HG03442 (cell line): ENCODE measurements around the gene NUP210L.

Experiments used
- ATAC-seq: cut with Tn5 transposase; IDR thresholded peaks from one replicate; pipeline ENCODE4 v1.9.1; 2021; ENCODE audit warnings: mild to moderate bottlenecking, moderate library complexity; ENCODE audit not compliant: unreplicated experiment

The NUP210L gene

DNA sequence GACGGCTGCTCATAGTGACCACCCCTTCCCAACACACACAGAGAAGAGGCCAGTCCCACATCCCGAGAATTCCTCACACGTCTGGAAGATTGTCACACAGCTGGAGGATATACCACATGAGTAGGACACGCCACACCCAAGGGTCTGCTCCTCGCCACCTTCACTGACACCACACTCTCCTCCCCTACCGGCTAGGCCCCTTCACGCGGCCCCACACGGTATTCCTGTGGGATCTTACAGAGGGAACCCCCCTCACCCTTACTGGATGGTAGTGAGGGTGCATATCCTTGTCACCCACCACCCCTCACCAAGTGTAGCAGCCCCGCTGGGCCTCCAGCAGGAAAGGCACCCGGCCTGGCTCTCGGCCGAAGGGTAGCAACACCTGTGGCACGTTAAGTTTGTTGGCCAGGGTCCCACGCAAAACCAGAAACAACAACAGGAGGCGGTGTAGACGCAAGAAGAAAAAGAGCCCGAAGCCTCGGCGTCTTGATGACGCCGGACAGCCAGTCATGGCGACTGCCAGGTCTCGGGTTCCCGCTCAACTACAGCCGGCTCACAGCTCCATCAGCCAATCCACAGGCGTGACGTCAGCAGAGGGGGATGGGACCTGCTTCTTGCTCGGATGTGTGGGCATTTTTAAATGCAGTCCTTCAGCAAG is at the start of gene NUP210L:
TSS of gene NUP210L (minus strand) at position 540 of the 658 bp plus-strand sequence.
- ATAC-seq, result no peak

DNA sequence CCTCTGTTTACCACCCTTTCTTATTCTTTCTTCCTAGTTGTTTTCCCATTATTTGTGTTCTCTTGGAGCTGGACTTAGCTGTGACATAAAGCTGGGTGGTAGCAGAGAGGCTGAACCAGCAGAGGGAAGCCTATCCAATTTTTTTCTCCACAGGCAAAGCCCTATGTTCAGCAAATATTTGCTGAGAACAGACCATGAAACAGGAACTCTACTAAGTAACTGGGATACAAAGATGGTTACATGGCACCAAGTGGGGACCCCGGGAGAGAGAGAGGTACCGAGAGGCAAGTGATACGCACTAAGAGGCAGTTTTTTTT is 44.6 kb upstream of the NUP210L start:
- ATAC-seq, result no peak

DNA sequence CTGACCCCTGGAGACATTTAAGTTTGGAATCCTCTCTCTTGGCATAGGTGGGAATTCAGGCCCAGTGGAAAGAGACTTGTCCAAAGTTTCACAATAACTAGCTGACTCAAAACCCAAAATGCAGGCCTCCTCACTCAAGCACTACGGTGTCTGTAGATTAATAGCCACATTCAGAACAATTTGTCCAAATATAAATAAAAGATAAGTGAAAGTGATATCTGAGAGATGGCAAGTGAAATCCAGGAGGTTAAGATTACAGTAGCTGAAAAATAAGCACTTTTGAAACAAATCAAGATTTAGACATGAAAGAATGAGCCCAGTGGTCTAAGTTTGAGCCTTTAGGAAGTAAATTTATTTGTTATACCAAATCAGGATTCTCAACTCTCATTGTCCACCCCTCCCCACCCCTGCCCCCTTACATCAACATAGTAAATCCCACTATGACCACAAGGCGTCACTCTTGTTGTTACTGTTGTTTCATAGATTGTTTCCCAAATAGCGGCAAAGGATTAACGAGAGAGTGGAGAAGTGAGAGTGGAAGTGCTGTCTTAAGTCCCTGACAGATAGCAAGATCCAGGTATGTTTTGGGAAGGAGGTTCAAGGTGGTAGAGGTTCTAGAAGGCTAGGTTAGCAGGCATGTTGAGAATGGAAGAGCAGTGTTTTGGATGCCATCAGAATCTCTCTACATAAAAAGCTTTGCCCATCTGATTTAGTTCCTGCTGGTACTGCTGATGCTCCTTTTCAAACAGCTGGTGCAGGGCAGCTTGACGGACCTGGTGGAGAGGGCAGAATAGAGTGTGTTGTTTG is 44.1 kb upstream of the NUP210L start:
- ATAC-seq, result no peak

DNA sequence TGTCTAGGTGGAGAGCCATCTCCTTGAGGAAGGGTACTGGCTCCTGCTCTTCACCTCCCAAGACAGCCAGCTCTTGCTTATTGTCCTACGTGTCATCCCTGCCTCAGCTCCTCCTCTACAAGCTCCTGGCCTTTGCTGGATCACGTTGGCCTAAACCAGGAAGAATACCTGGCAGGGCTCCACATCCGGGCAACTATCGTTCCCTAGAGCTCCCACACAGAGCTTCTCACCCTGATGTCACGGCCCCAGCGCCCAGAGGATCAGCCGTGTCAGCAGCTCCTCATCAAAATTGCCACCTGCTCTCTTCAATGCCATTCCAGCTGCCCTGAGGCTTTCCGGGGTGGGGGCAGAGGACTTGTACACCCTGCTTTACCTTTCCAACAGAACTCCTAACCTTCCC is 38.9 kb upstream of the NUP210L start:
- no peak for ATAC-seq

DNA sequence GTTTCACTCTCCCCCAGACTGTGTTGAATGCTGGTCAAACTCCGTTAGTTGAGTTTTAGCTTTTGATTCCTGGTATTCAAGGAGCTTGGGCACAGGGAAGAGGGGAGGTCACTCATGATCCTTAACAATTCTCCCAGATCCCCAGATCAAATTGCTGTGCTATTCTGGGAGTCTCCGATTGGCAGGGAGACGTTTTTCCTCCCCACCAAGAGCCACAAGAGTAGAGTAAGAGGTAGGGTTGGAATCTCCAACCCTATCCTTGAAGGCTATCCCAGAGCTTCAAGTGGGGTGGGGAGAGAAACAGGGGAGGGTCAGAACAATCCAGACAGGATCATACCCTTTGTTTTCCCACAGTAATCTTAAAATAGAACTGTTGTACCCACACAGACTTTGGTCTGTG is 37.6 kb upstream of the NUP210L start:
- no peak for ATAC-seq

DNA sequence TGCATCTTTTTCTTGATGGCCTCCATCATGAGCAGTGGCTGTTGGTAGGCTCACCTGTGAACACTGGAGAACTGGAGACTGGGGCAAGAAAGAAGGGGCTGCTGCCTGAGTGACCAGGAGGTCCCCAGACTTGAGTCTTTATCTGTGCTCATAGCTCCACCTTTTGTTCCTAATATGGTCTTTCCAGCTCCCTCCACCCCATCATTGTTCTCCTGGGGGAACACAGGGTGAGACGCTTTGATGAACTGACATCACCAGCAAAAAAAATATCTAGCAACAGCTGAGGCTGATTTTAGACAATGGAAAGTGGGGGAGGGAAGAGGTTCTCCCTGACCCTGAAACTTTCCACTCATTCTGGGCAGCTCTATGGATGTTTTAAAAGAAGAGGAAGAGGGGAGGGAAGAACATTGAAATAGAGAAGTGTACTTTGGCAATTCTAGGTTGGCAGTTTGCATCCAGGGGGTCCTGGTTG is 37.2 kb upstream of the NUP210L start, which contains the start of gene TPM3:
TSS of gene TPM3 (minus strand) at position 111 of the 472 bp plus-strand sequence. CDS start at position 29, 82 bp downstream.
- no peak for ATAC-seq

DNA sequence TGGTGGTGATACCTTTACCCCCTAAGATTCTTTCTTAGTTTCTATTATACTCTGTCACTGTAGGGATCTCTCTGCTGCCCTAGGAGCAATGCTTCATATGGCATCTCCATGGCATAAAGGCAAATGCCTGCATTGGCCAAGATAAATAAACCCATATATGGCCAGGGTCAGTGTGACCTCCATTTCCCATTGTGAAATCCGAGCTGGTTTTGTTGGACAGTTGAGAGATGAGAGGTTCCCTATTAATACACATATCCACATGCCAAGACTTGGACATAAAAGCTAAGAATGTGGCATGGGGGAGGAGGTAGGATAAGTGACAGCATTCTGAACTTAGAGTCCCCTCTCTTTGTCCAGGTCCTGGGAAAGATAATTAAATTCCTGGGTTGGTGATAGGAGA is 35.7 kb upstream of the NUP210L start:
- no peak for ATAC-seq

DNA sequence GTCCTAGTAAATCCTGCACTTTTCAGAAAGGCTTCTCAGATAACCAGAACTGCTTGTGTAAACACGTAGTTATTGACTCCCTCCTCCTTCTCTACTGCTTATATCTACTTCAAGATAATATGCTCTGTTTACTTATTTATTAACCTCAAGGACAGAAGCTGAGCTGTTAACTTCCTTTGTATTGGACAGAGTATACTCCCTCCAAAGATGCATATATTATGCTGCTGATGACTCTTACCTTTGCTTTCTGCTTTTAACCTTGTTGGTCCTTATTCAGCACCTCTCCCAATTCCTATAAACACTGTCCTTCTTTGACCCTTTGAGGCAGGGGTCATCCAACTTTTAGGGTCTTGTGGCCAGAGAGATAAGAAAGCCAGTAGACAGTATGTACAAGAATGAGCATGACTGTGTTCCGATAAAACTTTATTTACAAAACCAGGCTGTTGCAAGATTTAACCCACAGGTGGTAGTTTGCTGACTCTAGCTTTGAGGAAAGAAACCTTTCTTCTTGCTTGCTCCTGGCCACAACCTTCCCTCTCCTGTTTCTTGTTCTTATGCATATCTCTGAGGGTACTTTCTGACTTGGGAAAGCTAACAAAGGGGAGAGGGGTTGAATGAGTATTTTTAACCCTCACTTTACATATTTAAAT is 32.1 kb upstream of the NUP210L start:
- ATAC-seq, result no peak

DNA sequence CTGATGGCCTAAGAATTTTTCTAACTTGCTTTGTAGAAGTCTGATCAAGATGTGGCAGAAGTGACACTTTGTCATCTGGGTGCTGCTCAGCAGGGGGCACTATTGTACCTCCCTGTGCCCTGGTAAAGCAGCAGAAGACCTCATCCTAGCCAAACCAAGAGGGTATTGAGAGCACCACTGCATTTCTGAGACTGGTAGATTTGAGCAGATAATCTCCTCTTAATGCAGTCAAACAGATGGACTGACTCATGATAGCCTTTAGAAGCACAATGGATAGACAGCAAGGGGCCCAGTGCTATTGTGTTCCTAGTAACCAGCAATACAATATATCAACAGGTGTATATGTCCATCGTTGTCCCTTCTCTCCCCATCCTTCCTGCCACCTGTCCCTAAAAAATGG is 31.3 kb upstream of the NUP210L start:
- ATAC-seq, result no peak

DNA sequence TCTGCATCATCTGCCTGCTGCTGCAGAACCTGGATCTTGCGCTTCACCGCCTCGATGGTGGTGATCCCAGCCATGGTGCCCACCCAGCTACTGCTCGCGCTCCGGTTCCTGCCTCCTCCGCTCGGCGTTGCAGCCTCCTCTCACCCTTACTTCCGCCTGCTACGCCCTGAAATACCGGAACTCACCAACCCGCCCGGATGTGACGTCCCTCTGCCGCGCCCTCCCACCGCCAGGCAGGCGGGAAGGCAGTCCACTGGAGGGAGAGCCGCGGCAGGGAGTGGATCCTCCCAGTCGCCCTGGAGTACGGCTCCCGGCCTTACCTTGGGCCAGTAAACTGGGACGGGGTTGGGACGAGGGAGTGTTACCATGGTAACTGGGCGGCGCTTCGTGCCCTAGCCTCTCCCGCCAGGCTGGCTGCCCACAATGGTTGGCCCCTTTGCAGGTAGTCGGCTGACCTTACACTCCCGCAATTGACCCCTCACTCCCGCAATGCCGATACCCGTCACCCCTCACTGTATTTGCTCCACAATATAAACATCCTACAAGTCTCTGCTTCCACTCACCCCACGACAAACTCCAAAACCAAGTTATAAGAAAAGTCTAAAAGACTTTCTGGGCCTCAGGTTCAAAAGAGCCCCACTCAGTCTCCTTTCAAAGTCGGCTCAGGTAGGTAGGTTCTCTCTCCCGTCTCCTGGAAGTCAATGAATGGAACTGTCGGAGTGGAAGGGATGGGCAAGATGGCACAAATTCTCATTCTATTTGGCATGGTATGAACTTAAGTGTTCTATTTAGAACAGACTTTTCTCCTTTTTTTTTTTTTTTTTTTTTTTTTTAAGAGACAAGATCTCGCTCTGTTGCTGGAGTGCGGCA is 28.4 kb upstream of the NUP210L start:
- ATAC-seq, result peak; percentile 82

DNA sequence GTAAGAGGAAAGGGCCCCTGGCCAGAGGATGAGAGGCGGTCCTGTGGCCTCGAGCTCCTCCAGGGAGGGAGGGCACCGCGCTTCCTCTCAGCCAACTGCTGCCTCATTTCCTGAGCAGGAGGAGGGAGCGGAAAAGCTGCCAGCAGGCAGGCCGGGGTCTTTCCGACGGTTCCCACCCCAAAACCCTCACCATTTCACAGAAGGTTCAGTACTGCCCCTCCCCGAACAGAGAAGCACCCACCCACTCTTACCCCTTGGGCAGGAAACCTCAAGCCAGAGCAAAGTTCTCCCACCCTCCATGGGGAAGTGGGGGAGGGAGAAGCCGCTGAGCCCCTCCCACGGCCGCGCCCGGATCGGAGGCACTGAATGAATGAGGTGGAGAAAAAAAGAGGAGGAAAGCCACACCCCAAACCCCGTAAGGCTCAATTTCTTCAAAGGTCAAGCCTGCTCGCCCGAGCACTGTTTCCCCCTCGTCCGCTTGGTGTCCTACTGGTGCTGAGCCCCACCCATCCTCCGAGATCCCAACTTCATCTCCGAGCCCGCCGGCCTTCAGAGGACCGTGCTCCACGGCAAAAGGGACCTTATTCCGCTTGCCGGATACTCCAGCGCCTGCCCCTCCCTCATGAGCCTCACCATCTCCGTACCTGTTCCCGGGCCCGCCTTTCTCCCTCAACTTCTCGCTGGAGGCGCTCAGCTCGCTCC is 27.6 kb upstream of the NUP210L start:
- ATAC-seq, result peak; percentile 40

DNA sequence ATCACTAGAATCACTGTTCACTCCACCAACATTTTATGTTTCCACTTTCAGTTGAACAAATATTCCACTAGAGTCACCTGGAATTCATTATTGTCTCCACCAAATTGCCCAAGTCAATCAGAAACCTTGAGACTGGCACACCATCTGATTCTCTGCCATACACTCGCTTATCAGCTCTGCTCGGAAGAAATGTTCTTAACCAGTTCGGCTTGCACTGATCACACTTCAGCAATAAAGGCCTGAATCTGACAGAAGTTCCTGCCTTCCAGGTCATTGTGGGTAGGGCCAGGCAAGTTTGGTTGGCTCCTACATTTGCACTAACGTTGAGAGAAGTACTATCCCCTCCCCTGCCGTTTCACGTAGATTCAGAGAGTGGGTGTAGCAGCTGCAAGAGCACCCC is 27.1 kb upstream of the NUP210L start:
- no peak for ATAC-seq

DNA sequence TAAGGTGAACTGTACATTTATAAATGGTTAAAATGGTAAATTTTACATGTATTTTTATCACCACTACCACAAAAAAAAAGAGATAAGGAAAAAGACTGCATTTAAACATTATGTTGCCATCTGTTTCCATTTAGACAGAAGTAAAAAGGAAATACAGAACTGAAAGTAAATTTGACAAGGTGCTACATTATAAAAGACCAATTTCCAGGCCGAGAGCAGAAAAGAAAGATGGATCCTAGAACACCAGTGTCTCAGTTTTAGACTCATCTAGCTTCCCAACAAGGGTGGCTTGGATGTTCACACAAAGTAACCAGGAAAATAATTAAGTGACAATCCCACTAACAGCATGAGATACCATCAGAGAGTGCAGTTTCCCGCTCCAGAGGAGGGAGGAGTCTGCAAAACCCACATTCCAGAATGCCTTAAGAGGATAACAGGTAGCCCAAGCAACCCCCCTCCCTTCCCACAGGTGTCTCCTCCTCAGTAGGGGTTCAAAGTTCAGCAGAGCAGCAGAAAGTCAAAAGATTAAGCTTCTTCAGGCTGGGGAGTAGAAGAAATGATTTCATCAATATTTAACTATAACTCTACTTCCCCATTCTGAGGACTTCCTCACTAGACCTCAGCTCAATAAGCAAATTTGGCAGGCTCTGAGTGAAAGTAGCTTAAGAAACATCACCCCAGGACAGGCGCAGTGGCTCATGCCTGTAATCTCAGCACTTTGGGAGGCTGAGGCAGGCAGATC is 25.2 kb upstream of the NUP210L start:
- ATAC-seq, result no peak

DNA sequence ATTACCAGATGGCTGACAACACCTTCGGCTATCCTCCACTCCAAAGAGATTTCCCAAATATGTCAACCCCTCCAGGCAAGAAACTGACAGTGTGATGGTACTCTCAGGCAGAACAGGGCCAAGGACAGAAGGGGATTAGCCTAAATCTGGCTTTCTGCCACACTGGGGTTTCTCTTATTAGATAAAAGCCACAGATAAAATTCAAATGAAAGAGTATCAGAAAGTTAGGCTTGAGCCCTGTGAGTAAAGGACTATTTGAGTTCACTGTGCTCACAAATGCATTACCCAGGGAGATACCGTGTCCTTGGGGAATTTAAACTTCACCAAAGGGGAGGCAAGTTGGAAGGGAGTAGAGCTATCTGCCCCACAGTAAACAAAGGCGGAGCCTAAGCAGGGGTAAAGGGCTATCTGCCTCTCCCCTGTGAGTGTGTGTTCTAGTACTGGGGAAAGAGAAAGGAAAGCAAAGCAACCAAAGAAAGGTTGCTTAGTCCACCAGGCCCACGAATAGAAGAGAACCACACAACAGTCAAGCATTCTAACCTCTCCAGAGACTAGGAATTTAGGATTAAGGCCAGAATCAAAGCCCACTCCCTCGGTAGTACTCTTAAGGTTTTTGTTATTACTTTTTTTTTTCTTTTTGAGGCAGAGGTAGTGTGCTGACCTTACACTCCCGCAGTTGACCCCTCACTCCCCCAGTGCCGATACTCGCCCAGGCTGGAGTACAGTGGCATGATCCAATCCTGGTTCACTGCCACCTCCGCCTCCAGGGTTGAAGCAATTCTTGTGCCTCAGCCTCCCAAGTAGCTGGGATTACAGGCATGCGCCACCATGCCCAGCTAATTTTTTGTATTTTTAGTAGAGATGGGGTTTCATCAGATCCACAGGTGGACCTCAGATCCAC is 24.3 kb upstream of the NUP210L start:
- ATAC-seq, result no peak

DNA sequence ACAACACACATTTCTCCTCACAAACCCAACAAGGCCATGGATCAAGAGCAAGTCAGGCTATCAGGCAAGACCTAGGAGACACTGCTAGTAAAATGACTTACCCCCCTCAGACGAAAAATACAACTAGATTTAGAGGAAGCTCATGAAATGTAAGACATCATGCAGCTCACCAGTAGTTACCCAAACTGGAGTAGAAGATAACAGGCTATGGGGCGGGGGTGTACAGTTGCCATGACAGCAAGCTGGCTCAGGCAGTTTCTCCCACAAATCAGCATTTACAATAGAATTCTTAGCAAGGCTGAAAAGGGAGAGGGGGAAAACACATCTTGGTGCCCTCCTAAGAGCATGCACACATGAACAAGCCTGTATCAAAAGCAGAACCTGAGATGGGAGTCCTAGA is 23.1 kb upstream of the NUP210L start:
- no peak for ATAC-seq

DNA sequence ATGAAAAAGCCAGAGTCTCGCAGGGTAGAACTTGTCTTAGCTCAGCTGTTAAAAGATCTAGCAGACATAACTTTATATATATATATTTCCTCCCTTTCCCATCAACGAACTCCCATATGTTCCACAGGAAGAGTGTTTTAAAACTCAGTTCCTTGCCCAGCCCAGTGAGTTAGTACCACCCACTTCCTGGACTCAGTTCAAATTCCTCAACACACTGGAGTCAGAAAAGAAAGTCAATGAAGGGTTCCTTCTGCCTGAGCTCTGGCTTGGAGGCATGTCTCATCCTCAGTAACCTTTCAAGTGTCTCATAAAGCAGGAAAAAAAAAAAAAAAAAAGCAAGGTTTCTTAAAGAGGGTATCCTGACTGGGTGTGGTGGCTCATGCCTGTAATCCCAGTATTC is 21.5 kb upstream of the NUP210L start:
- ATAC-seq, result no peak

DNA sequence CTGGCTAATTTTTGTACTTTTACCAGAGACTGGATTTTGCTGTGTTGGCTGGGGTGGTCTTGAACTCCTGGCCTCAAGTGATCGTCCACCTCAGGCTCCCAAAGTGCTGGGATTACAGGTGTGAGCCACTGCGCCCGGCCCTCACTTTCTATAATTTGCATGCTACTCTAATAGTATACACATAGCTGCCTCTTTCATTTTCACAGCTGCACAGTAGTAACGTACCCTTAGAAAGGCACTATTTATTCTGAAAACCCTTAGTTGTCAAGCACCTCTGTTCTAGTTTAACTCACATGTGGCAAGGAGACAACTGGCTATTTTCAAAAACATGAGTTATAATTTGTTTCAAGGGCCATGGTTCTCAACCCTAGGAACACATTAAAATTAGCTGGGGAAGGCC is 19.8 kb upstream of the NUP210L start:
- ATAC-seq, result no peak

DNA sequence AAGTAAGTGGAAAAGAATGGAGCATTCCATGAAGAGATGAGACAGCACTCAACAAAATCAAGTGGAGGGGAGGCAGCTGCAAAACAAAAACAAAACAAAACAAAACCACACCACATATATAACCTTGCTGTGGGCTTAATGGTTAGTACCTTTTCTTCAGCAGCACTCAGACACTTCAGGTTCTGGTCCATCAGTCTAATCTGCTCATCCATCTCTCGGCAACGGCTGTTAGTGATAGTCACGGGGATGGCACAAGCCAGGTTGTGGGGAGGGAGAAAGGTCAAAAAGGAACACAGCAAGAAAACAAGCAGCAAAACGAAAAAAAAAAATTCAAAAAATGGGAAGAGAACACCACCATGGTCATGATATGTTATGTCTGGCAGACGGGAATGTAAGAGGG is 17.0 kb upstream of the NUP210L start:
- ATAC-seq, result no peak

DNA sequence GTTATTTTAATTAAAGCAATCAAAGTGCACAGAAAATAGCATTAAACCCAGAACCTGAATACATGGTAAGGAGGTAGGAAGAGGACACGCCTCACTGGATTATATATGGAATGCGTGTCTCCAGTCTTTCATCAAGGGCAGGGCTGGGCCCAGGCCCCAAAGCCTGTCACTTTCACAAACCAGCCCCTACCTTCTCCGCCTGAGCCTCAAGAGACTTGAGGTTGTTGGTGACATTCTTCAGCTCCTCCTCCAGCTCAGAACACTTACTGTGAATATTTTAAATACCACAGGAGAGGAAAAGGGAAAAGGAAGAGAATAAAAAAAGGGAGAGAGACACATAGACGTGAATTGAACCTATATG is 16.3 kb upstream of the NUP210L start:
- ATAC-seq, result no peak
